Measurements from ENCODE around the gene SYTL2. TPM values are rescaled to one million over a fixed set of nuclear protein-coding genes. Genes with fewer than 3 reads are reported as not detected.
"Not testable (repeated sequence)": the region's sequence is repeated elsewhere in the genome, so short reads cannot be mapped to it uniquely, and the experiment has no call there.

SYTL2 gene
- total RNA-seq, 2 donors from 2014 or later, result 4.6 to 7.5 TPM

DNA sequence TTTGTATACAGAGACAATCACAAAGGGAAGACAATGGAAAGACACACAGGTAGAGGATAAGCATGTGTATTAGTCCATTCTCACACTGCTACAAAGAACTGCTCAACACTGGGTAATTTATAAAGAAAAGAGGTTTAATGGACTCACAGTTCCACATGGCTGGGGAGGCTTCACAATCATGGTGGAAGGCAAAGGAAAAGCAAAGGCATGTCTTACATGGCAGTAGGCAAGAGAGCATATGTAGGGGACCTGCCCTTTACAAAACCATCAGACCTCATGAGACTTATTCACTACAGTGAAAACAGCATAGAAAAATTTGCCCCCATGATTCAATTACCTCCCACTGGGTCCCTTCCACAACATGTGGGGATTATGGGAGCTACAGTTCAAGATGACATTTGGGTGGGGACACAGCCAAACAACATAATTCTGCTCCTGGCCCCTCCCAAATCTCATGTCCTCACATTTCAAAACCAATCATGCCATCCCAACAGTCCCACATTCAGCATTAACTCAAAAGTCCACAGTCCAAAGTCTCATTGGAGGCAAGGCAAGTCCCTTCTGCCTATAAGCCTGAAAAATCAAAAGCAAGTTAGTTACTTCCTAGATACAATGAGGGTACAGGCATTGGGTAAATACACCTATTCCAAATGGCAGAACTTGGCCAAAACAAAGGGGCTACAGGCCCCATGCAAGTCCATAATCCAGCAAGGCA lies 139.8 kb downstream of the SYTL2 start:
- not testable (repeated sequence) for ATAC-seq; H3K9me3 Mint-ChIP-seq; H3K27ac Mint-ChIP-seq; H3K36me3 Mint-ChIP-seq; DNase-seq (ENCODE audit: low spot score in 2 of 2)

DNA sequence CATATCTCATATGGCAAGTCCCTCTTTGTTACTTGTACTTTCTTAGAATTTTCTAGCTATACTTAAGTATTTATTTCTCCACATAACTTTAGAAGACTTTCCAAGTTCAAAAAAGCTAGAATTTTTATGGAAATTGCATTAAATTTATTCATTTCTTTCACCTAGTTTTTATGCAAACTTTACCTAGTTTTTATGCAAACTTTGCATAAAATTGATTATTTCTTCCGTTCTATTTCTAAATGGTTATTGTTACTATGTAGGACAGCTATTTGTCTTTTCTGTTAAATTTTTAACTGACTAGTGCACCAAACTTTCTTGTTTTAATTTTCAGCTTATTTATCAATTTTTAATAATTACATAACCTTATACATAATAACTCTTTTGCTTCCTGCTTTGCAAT lies 142.8 kb downstream of the SYTL2 start:
- DNase-seq (ENCODE audit: low spot score in 2 of 2) (no peak), ATAC-seq (no peak)
- no peak overlapping the region for H3K27ac Mint-ChIP-seq
- H3K36me3 Mint-ChIP-seq, result peaks cover 14 to 17% of the 10 kb centered on the region in 2 donors
- peaks cover 0 to 3% of the 10 kb centered on the region in 2 donors for H3K9me3 Mint-ChIP-seq

DNA sequence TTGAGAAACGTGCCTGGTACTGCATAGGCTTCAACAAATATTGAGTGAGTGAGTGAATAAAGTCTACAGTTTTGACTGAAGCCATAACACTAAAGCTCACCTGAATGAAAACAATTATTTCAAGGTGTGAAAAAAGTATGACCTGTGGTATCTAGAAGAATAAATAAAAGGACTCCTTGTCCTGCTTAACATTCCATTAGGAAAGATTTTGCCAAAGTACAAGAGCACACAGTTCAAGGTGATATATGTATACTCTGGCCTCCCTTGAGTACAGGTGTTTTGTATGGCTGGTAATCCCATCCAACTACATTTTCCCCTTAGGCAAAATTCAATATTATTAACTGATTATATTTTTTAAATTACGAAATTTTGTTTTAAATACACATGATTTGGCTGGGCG lies 144.3 kb downstream of the SYTL2 start:
- peaks cover 22 to 24% of the 10 kb centered on the region in 2 donors for H3K36me3 Mint-ChIP-seq

DNA sequence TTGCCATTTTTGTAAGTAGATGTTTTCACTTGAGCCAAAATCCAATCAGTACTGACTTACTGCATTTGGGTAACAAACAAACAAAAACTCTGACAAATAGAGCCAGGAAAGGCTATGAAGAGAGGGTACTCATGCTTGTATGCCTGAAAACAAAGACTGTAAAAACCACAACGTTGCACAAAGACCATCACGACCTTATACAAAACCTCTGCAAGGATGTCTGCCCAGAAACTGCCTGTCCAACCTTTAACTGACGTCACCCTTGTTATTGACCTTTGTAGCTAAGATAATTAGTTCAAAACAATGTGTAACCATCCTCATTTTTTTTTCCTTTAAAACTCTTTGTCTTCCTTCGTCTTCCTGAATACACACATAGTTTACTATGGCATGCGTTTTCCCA lies 145.2 kb downstream of the SYTL2 start:
- H3K9me3 Mint-ChIP-seq, result no peaks in the 10 kb centered on the region
- DNase-seq (ENCODE audit: low spot score in 2 of 2) (no peak), ATAC-seq (no peak)
- peak overlapping the region in 1 of 2 donors; percentile 97 for H3K27ac Mint-ChIP-seq
- H3K36me3 Mint-ChIP-seq, result peaks cover 22 to 33% of the 10 kb centered on the region in 2 donors

More for the DNA sequence above, 144.3 kb downstream of the SYTL2 start:
- DNase-seq (ENCODE audit: low spot score in 2 of 2) (no peak), ATAC-seq (no peak)
- H3K27ac Mint-ChIP-seq, result peak overlapping the region in 1 of 2 donors; percentile 97
- no peaks in the 10 kb centered on the region for H3K9me3 Mint-ChIP-seq

DNA sequence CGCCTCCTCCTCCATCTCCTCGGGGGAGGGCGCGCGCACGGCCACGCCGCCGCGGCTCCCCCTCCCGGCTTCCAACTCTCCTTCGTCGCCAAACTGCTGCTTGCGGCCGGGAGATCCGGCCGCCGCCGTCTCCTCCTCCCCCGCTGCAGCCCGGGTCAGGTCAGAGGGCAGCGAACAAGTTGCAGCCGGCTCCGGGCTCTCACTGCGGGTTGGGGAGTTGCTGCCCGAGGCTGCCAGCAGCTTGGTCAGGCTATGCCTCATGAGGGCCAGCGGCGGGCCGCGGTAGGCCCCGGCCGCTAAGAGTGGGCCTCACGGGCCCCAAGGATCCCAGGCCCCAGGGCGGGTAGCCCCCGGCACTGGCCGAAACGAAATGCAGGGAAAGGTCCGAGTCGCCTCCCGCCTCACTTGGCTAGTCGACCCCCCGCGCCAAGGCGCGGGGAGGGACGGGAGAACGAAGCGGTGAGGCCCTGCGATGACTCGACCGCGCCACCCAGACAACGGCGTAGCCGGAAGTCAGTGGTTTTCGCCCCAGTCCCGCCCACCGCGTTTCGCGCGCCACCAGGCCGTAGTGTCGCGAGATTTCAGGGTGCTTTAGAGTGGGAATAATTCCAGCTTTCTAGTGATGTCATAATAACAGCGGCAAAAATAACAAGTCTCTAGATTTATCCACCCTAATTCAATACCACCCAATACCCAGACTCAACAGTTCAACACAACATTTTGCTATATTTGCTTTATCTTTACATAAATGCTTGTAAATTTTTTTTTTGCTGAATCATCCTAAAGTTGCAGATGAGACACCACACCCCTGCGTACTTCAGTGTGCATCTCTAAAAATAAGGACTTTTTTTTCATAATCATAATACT lies 146.1 kb downstream of the SYTL2 start, which contains the start of gene CREBZF:
TSS of gene CREBZF (minus strand) at position 515 of the 867 bp plus-strand sequence. CDS start at position 261, 254 bp downstream.
- peaks cover 29 to 42% of the 10 kb centered on the region in 2 donors for H3K36me3 Mint-ChIP-seq

DNA sequence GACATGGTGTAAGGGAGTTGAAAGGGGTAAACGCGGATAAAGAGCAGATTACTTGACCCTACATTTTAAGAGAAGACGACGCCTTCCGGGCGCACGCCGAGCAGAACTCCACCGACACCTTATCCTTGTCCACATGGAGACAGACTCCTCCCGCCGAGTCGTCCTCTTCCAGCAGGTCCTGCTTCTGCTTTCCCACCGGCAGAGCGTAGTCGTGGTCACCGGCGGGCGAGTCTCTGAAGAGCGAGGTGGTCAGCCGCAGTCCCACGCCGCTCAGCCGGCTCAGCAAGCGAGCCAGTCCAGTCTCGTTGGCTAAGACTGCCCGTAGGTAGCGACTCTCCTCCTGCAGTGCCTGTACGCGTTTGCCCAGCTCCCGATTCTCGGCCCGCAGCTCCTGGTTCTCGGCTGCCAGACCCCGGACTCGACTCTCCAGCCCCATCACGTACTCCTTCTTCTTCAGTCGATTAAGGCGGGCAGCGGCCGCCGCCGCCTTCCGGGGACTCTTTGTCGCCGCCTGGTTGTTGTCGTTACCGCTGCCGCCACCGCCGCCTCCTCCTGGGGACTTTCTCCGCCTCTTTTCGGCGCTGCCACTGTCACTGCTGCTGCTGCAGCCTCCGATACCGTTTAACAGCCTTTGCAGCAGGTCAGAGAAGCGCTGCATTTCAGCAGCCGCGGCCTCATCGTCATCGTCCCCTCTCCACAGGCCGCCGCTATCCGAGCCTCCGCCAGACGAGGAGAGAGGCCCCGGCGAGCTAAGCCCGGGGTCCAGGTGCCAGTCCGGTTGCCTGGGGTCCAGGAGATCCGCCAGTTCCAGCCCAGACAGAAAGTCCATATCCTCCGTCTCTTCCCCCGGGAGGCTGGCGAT lies 147.0 kb downstream of the SYTL2 start:
- Mint-ChIP-seq H3K27ac (peak overlapping the region; percentile 97), H3K36me3 (peaks cover 30 to 51% of the 10 kb centered on the region in 2 donors), H3K9me3 (no peaks in the 10 kb centered on the region)
- DNase-seq (ENCODE audit: low spot score in 2 of 2), result peak; percentile 82 to 83
- ATAC-seq, result peak; percentile 63 to 78

More for the DNA sequence above, 146.1 kb downstream of the SYTL2 start, which contains the start of gene CREBZF:
- DNase-seq (ENCODE audit: low spot score in 2 of 2) (peak; percentile 96 to 98), ATAC-seq (peak; percentile 90 to 92)
- Mint-ChIP-seq H3K27ac (peak within 1 kb of the TSS; percentile 97), H3K9me3 (no peaks in the 10 kb centered on the region)

DNA sequence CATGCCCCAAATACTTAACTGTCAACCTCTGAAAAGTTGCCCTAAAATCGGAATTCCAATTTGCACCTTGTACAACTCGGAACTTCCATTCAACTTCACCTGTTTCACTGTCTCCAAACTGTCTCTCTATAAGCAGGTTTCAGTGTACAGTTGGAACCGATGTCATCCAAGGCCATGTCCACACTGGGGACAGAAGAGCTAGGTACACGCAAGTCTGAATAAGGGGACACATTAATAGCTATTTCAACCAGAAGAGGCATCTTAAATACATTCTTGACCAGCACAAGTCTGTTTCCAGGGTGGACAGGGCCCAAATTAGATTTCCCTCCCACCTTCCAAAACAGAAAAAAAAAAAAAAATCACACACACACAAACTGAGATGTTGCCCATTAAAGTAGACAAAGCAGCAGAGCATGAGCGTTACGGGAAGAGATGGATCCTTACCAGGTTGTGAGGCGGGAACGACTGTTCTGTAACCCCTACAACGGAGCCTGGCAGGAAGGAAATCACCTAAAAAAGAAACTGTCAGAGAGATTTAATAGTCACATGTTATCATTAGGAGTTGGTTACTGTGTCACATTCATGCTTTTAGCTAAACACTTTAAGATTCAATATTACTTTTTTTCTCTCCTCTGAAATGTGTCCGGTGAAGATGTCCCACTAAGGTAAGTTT lies 147.7 kb downstream of the SYTL2 start:
- peak in 1 of 2 donors; percentile 4 for ATAC-seq
- DNase-seq (ENCODE audit: low spot score in 2 of 2), result no peak
- peak overlapping the region; percentile 97 for H3K27ac Mint-ChIP-seq

DNA sequence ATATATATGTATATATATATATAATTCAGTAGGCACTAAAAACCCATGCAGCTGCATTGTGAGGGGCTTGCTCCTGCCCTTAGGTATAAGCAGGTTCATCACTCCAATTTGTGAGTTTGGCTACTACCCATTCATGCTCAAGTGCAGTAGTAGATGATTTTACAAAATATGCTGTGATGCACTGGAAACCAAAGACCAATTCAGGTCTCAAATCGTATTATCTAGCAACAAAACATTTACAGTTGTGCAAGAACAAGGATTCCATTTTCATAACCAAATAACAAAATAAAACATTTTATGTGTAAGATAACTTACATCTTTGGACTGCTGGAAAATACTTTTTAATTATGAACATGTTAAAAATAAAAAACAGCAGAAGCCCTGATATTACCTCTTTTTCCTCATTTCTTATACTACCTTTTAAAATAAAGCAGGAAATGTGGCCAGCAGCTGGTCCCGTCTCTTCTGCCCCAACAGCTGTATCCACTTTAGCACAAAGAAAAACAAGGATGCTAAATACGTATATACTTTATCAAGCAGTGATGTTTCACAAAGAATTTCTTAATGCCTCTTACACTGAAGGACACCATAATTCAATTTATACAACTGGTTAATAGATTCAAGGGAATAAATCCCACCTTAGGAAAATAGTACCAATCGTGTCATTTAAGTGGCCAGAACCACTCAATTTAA lies 148.8 kb downstream of the SYTL2 start:
- H3K27ac Mint-ChIP-seq, result no peak overlapping the region
- no peak for DNase-seq (ENCODE audit: low spot score in 2 of 2)

More for the DNA sequence above, 147.7 kb downstream of the SYTL2 start:
- Mint-ChIP-seq H3K36me3 (peaks cover 30 to 55% of the 10 kb centered on the region in 2 donors), H3K9me3 (no peaks in the 10 kb centered on the region)

DNA sequence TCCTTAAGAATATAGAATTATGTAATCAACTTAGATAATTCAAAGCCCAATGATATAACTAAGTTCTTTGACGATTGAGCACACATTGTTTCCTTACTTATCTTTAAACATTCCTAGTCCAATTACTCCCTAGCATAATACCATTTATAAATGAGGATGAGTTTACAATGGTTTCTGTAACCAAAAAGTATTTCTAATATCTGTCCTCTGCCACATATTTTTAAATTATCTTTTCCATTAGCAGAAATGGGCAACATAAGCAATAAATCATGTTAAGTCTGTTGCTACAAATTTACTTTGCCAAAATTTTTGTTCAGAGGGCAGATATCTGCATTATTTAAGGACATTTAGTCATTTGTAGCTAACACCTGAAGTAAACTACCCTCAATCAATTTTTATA lies 152.8 kb downstream of the SYTL2 start:
- H3K9me3 Mint-ChIP-seq, result no peaks in the 10 kb centered on the region
- DNase-seq (ENCODE audit: low spot score in 2 of 2), result no peak
- peak overlapping the region in 1 of 2 donors; percentile 26 for H3K27ac Mint-ChIP-seq
- no peak for ATAC-seq
- peaks cover 13 to 42% of the 10 kb centered on the region in 2 donors for H3K36me3 Mint-ChIP-seq

More for the DNA sequence above, 148.8 kb downstream of the SYTL2 start:
- H3K36me3 Mint-ChIP-seq, result peaks cover 30 to 55% of the 10 kb centered on the region in 2 donors
- no peaks in the 10 kb centered on the region for H3K9me3 Mint-ChIP-seq
- no peak for ATAC-seq

DNA sequence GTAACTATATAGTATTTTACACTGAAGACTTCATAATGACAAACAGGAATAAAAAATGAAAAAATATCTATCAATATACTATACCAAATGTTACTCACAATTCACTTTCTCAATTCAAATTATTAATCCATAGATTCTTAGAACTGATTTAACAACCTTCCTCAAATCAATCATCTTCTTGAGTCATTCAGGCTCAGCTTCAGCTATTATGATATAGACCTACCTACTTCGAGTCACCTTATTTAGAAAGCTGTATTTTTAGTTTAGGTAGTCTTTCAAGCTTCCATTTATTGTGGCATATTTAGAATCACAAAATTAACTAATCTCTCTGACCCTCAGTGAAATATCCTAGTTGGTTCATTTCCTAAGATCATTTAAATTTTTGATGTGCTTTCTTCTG lies 154.2 kb downstream of the SYTL2 start:
- H3K36me3 Mint-ChIP-seq, result peaks cover 8 to 32% of the 10 kb centered on the region in 2 donors
- ATAC-seq (peak in 1 of 2 donors; percentile 76), DNase-seq (ENCODE audit: low spot score in 2 of 2) (no peak)
- H3K9me3 Mint-ChIP-seq, result no peaks in the 10 kb centered on the region
- peak overlapping the region in 1 of 2 donors; percentile 38 for H3K27ac Mint-ChIP-seq

DNA sequence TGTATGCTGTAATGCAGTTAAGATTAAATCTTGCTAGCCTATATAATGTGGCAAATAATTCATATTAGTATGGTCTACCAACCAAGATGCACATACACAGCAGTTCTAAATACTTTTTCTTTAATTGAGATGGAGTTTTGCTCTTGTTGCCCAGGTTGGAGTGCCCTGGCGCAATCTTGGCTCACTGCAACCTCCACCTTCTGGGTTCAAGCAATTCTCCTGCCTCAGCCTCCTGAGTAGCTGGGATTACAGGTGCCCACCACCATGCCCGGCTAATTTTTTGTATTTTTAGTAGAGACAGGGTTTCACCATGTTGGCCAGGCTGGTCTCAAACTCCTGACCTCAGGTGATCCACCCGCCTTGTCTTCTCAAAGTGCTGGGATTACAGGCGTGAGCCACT lies 156.6 kb downstream of the SYTL2 start:
- ATAC-seq, result not testable (repeated sequence)

DNA sequence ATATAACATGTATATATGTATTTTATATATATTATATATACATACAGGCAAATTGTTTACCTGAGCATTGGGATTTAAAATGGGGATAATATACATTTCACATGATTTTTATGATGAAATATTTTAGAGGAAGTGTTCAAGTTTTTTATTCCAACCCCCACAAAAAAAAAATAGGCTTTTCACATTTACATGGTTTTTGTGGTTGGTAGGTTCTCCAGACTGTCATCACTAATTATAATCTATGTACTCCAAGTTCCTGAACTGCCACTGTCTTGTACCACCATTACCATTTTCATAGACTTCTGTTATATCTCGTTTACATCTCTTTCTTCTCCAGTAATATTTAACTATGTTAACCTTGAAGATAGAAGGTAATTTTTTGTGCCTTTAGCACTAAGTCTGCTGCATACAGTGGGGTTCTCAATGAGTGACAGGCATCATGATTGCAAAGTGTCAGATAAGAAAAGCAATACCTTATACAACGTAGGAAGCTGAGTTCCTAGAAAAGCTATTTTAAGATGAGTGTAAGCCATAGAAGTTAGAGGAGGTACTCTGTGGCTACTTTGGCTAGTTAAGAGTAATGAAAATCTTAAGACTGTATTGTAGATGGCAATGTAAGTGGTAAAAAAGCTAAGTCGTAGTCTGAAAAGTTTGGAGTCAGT lies 158.0 kb downstream of the SYTL2 start:
- peaks cover 2 to 12% of the 10 kb centered on the region in 2 donors for H3K36me3 Mint-ChIP-seq
- H3K9me3 Mint-ChIP-seq, result no peaks in the 10 kb centered on the region
- H3K27ac Mint-ChIP-seq, result no peak overlapping the region
- ATAC-seq, result no peak
- no peak for DNase-seq (ENCODE audit: low spot score in 2 of 2)

More for the DNA sequence above, 156.6 kb downstream of the SYTL2 start:
- not testable (repeated sequence) for DNase-seq (ENCODE audit: low spot score in 2 of 2); H3K9me3 Mint-ChIP-seq; H3K27ac Mint-ChIP-seq
- H3K36me3 Mint-ChIP-seq, result peaks cover 0 to 17% of the 10 kb centered on the region in 2 donors

DNA sequence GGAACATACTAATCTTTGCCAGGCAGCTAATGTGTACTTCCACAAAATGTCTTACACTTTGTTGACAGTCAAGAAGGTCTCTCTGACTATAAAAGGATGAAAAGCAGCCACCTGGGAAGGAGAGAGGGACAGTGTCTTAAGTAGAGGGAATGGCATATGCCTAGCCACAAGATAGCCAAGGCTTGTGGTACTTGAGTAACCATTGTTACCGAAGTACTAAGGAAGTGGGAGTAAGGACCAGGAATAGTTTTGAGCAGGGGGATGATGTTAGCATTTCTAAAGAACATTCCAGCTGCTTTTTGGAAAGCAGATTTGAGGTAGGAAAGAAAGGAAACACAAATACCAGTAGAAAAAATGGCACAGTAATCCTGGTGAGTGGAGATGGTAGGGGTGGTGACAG lies 159.8 kb downstream of the SYTL2 start:
- no peak for DNase-seq (ENCODE audit: low spot score in 2 of 2)
- peak overlapping the region in 1 of 2 donors; percentile 86 for H3K27ac Mint-ChIP-seq
- no peaks in the 10 kb centered on the region for H3K9me3 Mint-ChIP-seq
- ATAC-seq, result no peak
- H3K36me3 Mint-ChIP-seq, result peaks cover 6 to 16% of the 10 kb centered on the region in 2 donors

DNA sequence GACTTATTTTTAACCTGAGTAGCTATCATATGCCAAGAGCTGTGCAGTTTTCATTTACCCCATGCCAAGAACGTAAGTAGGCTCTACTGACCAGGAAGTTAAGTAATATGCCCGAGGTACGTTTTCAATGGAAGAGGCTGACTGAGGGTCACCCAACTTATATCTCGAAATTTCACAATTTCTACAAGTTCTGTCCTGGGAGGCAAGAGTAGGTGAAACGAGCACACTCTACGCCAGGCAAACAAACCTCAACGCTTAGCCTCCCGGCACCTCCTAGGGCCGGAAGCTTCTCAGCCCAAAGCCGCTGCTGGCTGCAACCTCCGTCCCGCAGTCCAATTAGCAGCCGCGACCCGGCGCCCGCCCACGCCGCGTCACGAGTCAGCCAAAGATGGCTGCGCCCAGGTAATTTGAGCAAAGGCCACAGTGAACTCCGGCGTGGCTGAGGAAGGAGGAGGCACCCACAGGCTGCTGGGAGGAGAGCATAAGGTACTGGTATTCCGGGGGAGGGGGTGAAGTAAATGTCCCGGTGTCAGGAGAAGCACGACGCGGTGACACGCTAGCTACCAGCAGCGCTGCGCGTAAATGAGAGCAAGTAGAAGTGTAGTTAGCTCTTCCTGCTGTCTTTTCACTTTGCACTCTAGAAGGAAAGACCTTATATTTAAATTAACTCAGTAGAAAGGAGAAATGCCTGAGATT lies 163.2 kb downstream of the SYTL2 start, which contains the start of gene TMEM126A:
TSS of gene TMEM126A (plus strand) at position 364 of the 696 bp plus-strand sequence. CDS start 2,289 bp downstream, outside the sequence.
- DNase-seq (ENCODE audit: low spot score in 2 of 2) (peak; percentile 91 to 92), ATAC-seq (peak; percentile 97 to 98)
- peaks cover 6 to 16% of the 10 kb centered on the region in 2 donors for H3K36me3 Mint-ChIP-seq
- H3K9me3 Mint-ChIP-seq, result no peaks in the 10 kb centered on the region
- H3K27ac Mint-ChIP-seq, result peak within 1 kb of the TSS; percentile 92 to 99
